K562 (cell line): ENCODE results near the gene GNAQ.

ENCODE experiments used
- CHD1 ChIP-seq: fragments of 200-600 bp; sonication (generic); IDR thresholded peaks from one replicate; pipeline ENCODE4 v1.6.1; 2012; ENCODE audit warnings: mild to moderate bottlenecking, moderate library complexity, low read length, inconsistent platforms
- FIP1L1 ChIP-seq: fragments of 200-400 bp; formaldehyde crosslinking; IDR thresholded peaks from 2 replicates; pipeline ENCODE4 v1.6.1; 2018; ENCODE audit warnings: mild to moderate bottlenecking, low read depth, low read length; ENCODE audit not compliant: poor library complexity, severe bottlenecking
- FOS ChIP-seq: IDR thresholded peaks from 3 replicates; pipeline ENCODE4 v1.6.1; 2011; ENCODE audit not compliant: insufficient read length; ENCODE audit errors: extremely low read depth
- FOXA1 ChIP-seq: fragments of 450-650 bp; IDR thresholded peaks from 2 replicates; pipeline ENCODE4 v1.6.1; 2016; ENCODE audit warnings: mild to moderate bottlenecking, borderline replicate concordance
- FOXJ3 ChIP-seq: sonication (generic); formaldehyde crosslinking; IDR thresholded peaks from 2 replicates; pipeline ENCODE4 v1.4.0; 2020; ENCODE audit warnings: mild to moderate bottlenecking, missing genetic modification reagents
- MAZ ChIP-seq, 2 experiments: fragments of 450-650 bp in 1 of 2; sonication (generic) in 1 of 2; formaldehyde crosslinking; IDR thresholded peaks in 1 of 2; conservative IDR thresholded peaks in 1 of 2; 2 replicates each; pipeline versions ENCODE4 v1.4.0 to v1.5.0; 2020; ENCODE audit warnings: mild to moderate bottlenecking in 1 of 2, missing genetic modification reagents in 1 of 2
- NFATC3 ChIP-seq: fragments of 450-650 bp; IDR thresholded peaks from 2 replicates; pipeline ENCODE4 v1.6.1; 2017; ENCODE audit warnings: mild to moderate bottlenecking
- POLR2G ChIP-seq: fragments of 200-400 bp; formaldehyde crosslinking; IDR thresholded peaks from 2 replicates; pipeline ENCODE4 v1.6.1; 2017; ENCODE audit warnings: low read depth, mild to moderate bottlenecking, antibody characterized with exemption, low read length, moderate library complexity
- SRF ChIP-seq, 2 experiments: fragments of 250-450, 450-650 bp in 1 of 2; sonication (Bioruptor Pico) in 1 of 2; sonication (generic) in 1 of 2; formaldehyde crosslinking; IDR thresholded peaks; 2 replicates each; pipeline versions ENCODE4 v1.5.0 to v1.5.1; 2020 to 2022; ENCODE audit warnings: mild to moderate bottlenecking in 1 of 2, missing genetic modification reagents in 1 of 2
- ZNF165 ChIP-seq: fragments of 250-450 bp; sonication (Bioruptor Pico); IDR thresholded peaks from 2 replicates; pipeline ENCODE4 v1.4.0; 2020; ENCODE audit warnings: borderline replicate concordance
- TF ChIP-seq, protein P1 (sequence below), 3 experiments: IDR thresholded peaks in 2 of 3; conservative IDR thresholded peaks in 1 of 3; 2 replicates each; pipeline ENCODE4 v1.5.1; 2011 to 2012; ENCODE audit warnings: low read length in 3 of 3, mild to moderate bottlenecking in 3 of 3, control low read depth in 2 of 3, improper control_type of control experiment in 1 of 3, inconsistent platforms in 1 of 3, low read depth in 1 of 3, mixed read lengths in 1 of 3, moderate library complexity in 1 of 3; ENCODE audit not compliant: insufficient read depth in 2 of 3

DNA sequence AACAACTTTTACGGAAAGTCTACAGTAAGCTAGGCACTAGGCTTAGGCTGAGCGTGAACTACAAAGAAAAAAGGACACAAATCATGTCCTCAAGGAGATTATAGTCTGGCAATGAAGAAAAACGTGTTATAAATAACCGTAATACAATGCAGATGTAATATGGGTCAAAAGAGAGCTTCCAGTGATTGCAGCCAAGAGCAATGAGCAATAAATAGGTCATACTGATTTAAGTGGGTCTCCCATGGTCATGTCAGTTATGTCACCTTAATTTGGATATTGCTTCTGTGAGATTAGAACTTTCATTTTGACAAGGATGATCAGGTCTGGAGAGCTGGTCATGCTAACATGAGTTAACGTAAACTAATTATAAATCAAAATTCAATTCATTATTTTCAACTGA lies 224.9 kb downstream of the GNAQ start:
- TF ChIP-seq FOS (no peak), NFATC3 (no peak), MAZ (CRISPR knock-in tag; conservative IDR thresholded peaks at IDR 0.05 in 1 of 2, IDR thresholded peaks at IDR 0.05 in 1 of 2) (no peak), FOXA1 (no peak), SRF (CRISPR knock-in tag; IDR thresholded peaks at IDR 0.05) (no peak), POLR2G (no peak), FIP1L1 (no peak), ZNF165 (CRISPR knock-in tag) (no peak), CHD1 (no peak), FOXJ3 (CRISPR knock-in tag) (no peak)
- TF ChIP-seq, protein P1, sequence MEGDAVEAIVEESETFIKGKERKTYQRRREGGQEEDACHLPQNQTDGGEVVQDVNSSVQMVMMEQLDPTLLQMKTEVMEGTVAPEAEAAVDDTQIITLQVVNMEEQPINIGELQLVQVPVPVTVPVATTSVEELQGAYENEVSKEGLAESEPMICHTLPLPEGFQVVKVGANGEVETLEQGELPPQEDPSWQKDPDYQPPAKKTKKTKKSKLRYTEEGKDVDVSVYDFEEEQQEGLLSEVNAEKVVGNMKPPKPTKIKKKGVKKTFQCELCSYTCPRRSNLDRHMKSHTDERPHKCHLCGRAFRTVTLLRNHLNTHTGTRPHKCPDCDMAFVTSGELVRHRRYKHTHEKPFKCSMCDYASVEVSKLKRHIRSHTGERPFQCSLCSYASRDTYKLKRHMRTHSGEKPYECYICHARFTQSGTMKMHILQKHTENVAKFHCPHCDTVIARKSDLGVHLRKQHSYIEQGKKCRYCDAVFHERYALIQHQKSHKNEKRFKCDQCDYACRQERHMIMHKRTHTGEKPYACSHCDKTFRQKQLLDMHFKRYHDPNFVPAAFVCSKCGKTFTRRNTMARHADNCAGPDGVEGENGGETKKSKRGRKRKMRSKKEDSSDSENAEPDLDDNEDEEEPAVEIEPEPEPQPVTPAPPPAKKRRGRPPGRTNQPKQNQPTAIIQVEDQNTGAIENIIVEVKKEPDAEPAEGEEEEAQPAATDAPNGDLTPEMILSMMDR (IDR thresholded peaks at IDR 0.05 in 2 of 3, conservative IDR thresholded peaks at IDR 0.05 in 1 of 3; ENCODE audit: insufficient read depth in 2 of 3, low read depth in 1 of 3, low read length in 3 of 3): no peak
